HG02623 (cell line): Measurements from ENCODE around the gene FEM1B.

Source experiments
- ATAC-seq: cut with Tn5 transposase; IDR thresholded peaks from one replicate; pipeline ENCODE4 v1.9.1; 2021; ENCODE audit warnings: moderate library complexity; ENCODE audit not compliant: unreplicated experiment

The FEM1B gene

DNA sequence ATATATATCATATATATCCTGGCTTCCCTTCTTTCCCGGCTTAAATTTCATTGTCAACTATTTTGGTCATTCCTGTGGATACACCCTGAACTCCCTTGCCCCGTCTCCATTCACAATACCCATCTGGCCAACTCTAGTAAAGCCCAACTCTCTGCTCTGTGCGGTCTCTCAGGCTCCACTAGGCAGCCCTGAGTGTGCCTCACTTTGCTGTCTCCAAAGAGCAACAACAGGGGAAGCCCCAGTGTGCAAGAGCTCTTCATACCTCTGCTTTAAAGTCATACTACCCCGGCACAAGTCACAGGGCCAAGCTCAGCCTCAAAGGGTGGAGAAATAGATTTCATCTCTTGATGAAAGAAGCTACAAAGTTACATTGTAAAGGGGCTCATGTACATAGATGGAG, 18.9 kb upstream of the FEM1B start:
- no peak for ATAC-seq

DNA sequence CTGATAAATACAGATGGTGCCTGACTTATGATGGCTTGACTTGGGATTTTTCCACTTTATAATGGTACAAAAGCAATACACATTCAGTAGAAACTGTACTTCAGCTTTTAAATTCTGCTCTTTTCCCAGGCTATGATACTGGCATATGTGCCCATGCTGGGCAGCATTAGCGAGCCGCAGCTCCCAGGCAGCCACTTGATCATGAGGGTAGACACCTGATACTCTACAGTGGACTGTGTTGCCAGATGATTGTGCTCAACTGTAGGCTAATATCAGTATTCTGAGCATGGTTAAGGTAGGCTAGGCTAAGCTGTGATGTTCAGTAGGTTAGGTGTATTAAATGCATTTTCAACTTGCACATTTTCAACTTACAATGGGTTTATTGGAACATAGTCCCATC, 17.7 kb upstream of the FEM1B start:
- ATAC-seq = no peak

DNA sequence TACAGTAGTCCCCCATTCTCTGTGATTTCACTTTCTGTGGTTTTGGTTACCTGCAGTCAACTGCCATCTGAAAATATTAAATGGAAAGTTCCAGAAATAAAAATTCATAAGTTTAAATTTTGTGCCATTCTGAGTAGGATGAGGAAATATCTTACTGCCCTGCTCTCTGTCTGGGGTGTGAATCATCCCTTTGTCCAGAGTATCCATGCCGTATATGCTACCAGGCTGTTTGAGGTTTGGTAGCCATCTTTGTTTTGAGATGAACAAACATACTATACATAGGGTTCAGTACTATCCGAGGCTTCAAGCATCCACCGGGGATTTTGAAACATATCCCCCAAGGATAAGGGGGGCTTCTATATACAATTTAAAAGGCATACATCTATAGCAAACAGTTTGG, 16.3 kb upstream of the FEM1B start:
- no peak for ATAC-seq

DNA sequence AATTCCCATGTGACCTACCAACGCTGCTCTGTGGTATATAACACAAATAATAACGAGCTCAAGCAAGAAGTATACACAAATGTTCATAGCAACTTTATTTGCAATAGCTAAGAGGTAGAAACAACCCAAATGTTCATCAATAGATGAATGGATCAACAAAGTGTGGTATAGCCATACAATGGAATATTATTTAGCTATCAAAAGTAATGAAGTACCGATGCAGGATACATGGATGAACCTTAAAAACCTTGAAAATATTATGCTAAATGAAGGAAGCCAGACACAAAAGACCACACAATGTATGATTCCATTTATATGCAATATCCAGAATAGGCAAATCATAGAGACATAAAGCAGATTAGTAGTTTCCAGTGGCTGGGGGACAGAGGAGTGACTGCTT, 15.6 kb upstream of the FEM1B start:
- no peak for ATAC-seq

DNA sequence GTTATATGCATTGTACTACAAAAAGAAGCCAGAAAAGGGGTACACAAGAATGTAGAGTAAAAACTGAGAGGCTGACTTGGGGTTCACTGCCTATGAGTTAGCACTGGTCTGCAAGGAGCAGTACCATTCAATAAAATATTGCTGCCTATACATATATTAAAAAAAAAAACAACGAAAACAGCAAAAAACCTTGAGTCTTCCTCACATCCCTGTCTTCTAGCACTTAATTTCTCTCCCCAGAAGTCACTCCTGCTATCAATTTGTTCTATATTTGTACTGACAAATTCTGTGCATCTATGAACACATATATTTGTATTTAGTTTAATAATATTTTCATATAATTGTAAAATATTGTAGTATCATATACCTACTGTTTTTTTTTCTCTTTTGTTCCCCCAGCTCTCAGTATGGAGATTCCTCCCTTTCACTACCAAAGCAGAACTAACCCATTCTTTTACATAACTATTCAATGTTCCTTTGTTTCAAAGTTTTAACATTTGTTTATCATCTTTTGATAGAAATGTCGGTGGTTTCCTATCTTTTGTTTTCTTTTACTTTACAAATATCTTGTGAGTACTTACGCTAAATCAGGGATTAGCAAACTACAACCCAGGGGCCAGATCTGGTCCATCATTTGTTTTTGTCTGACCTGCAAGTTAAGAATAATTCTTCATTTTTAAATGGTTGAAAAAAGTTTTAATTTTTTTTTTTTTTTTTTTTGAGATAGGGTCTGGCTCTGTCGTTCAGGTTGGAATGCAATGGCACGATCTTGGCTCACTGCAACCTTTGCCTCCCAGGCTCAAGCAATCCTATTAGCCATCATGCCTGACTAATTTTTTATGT, 14.8 kb upstream of the FEM1B start:
- ATAC-seq = no peak

DNA sequence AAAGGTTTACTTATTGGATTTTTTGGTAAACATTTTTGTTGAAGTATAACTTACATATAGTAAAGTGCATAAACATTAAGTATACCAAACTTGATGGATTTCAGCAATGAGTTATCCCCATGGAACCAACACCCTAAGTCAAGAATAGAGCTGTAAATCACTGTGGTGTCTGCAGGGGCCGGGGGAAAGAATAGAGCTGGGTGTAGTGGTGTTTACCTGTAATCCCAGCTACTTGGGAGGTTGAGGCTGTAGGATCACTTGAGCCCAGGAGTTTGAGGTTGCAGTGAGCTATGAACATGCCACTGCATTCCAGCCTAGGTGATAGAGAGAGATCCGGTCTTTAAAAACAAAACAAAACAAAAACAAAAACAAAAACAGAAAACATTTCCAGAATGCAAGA, 13.3 kb upstream of the FEM1B start:
- ATAC-seq = no peak

DNA sequence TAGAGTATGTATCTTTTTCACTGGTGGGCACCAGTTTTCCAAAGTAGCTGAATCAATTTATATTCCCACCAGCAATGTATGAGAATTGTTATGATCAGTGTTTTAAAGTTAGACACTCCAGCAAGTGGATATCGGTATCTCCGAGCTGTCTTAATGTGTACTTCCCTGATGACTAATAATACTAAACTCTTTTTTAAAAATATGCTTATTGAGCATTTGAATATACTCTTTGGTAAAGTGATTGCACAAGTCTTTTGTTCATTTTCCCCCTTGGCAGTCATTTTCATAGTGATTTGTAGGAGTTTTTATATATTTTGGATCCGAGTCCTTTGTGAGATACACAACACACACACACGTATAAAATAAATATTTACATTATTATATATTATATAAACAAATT, 12.5 kb upstream of the FEM1B start:
- no peak for ATAC-seq

DNA sequence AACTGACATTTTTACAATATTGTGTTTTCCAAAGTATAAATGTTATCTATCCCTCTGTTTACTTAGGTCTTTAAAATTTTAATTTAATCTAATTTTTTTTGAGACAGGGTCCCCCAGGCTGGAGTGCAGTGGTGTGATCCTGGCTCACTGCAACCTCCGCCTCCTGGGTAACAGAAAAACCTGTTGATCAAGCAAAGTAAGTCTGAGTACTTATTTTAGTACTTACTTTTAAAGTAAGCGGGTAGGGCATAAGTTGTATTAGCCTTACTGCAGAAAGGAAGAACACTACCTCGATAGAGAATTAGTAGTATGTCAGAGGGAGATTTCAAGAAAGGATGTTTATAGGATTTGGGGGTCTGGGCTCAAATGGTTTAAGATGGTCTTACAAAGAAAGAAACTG, 11.9 kb upstream of the FEM1B start:
- ATAC-seq = no peak

DNA sequence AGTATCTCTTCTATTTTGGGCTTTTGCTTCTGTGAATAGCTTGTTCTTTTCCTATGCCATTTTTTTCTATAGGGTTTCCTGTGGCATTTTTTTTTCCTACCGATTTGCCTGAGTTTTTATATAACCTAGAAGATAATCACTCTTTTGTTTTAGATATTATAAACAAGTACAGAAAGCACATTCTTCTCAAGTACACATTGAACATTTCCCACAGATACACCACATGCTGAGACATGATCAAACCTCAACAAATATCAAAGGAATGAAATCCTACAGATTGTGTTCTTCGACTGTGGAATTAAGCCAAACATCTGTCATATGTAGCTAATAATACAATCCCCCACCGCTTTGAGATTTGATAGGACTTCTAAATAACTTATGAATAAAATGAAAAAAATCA, 9.1 kb upstream of the FEM1B start:
- ATAC-seq = no peak

DNA sequence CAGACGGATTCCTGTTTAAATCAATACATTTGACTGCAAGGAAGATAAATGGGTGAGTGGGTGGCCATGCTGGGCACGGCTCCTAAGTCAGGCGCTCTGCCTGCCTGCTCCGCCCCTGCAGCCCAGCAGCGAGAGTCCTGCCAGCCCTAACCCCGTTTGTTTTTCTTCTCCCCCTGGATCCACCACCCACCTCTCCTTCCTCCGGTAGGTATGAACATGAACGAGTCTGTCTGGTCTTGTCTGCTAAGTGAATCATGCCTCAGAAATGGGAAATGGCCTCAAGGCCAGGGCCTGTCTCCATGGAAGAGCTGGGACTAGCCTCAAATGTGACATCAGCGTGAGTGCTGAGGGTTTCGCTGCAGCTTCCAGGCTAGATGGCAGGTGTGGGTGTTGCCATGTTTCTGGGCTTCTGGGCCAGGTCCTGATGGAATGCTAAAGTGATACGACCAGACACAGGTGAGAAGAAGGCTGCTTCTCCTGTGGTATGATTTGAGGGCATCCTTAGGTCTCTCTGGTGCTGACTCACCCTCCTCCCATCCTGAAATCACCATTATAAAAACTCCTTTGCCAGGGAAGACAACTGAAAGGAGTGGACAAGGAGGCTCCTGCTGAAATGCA, 5.6 kb upstream of the FEM1B start:
- no peak for ATAC-seq

DNA sequence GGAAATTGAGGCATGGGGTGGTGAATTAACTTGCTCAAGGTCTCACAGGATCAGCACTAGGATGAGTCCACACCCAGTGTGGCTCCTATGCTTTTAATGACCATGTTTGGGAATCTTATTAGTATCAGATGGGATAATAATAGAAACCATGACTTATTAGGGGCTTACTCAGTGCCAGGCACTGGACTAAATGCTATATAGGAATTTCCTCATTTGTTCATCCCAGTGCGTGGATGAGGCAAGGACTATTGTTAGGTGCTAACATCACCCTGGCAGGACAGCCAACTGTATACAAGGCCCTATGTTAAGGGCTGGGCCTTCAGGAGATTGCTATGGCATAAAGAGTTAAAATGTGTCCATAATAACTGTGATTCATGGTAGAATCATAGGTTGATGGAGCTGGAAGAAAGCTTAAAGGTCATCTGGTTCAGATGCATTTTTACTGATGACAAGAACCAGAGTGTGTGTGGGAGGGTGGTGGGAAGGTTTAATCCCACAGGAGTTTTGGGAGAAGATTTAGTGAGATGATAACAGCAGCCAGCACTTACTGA, 4.7 kb upstream of the FEM1B start:
- ATAC-seq = no peak

DNA sequence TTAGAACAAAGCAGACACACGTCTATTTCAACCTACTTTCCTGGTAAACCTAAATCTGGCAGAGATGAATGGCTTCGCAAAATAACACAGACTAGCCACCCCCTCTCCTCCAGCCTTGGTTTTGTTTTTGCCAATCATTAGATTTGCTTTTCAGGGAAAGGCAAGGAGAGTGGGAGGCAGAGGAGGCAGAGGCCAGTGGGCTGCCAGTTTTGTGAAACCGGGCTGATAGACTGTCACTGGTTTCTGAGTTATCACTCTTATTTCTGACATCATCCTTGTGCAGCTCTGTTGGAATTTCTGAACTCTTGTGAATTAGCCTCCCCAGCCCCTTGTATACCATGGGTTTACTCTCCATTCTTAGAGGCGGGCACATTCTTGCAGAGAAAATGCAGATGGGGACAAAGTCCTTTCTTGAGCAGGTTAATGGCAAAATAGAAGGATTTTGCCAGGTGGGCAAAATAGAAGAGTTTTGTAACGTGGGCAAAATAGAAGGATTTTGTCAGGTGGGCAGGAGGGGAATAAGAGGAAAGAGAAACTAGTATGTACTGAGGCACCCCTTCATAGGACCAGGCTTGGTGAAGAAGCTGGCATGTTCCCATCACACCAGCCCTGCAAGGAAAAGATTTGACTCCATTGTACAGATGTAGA, 3.2 kb upstream of the FEM1B start:
- no peak for ATAC-seq

DNA sequence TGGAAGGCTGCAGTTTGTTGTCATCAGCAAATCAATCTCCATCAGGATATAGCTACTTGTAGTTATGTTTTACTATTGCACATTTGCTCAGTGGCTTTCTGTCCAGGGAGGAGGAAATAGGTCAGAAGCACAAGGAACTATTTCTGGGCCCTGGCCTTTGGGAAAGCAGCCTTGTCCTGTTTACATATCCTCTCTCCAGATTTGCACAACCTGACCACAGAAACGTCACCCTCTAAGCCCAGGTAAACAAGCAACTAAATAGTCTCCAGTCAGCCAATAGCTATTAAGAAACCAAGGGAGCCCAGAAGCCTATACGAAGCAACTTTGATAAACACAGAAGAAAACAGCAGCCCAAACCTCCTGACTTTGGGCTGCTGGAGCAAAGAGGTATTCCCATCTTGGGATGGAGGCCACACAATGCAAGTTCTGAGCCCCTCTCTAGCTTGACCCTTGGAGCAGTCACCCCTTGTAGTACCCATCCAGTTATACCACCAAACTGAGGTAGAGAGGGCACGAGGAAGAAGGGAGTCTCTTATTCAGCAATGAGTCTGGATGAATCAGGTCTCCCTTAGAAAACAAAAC, 2.3 kb upstream of the FEM1B start:
- ATAC-seq = no peak

DNA sequence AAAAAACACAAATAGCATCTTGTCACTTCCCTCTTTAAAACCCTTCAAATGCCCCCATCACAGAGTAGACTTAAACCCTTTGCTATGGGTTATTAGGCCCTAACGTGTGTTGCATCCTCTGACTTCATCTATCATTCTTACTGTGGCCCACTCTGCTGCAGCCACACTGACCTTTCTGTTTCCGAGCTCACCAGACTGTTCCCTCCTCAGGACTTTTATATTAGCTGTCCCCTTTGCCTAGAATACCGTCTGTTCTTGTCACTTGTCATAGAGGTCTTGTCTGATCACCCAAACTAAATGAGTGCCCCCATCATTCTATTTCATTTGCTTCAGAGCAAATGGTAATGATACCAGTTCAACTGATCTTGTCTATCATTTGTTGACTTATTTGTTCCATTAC, 877 bp upstream of the FEM1B start:
- no peak for ATAC-seq

DNA sequence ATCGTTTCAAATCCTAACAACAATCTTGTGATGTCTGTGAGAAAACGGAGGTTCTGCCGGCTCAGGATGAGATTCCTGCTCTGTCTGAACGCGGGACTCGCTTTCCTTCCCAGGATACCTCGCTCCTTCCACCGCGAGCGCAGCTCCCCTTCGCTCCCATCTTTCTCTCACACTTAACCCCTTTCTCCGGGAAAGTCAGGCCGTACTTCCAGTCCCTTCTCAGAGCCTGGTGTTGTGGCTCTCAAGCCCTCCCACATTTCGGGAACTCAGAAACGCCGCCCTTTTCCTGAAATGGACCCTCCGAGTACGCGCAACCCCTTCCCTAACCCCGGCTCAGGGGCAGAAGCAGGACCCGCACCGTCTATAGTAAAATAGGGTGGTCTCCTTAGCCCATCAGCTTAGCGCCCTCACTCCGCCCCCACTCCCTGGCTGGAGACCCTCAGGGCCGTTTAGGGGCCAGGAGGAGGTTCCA, 378 bp upstream of the FEM1B start:
- peak; percentile 2 for ATAC-seq

DNA sequence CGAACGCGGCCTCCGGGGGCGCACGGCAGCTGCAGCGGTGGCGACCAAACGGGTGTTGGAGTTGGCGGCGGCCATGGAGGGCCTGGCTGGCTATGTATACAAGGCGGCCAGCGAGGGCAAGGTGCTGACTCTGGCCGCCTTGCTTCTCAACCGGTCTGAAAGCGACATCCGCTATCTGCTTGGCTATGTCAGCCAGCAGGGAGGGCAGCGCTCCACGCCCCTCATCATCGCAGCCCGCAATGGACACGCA, 725 bp downstream of the FEM1B start:
- ATAC-seq = no peak

DNA sequence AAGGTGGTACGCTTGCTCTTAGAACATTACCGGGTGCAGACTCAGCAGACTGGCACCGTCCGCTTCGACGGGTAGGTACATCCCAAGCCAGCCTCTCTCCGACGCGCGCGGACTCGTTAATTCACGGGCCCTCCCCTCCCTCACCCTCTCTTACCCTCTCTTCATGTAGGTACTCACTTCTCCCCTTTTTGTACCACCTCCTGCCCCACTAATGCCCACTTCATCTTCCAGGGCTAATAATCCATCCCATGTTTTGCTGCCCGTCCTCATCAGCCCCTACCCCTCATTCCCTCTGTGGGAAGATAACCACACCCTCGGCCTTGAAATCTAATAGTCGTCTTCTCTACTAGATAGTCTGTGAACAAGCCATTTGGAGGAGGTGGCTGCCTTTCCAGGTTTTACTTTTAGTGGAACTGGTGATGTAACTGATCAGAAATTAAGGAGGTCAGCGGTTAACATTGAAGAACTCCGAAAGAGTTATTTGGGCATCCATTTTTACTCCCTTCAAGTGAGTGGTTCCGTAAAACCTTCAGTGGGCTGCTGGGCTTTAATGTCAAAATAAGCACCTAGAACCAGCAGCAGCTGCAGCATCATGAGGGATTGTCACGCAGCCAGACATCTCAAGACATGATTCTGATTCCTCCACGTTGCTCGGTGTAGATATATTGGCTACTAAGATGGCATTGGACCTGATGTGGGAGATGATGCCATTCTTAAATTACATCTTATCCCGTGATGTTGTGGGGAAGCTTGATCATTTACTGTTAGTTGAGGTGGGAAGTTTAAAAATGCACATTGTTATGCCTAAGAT, 1.3 kb downstream of the FEM1B start:
- no peak for ATAC-seq

DNA sequence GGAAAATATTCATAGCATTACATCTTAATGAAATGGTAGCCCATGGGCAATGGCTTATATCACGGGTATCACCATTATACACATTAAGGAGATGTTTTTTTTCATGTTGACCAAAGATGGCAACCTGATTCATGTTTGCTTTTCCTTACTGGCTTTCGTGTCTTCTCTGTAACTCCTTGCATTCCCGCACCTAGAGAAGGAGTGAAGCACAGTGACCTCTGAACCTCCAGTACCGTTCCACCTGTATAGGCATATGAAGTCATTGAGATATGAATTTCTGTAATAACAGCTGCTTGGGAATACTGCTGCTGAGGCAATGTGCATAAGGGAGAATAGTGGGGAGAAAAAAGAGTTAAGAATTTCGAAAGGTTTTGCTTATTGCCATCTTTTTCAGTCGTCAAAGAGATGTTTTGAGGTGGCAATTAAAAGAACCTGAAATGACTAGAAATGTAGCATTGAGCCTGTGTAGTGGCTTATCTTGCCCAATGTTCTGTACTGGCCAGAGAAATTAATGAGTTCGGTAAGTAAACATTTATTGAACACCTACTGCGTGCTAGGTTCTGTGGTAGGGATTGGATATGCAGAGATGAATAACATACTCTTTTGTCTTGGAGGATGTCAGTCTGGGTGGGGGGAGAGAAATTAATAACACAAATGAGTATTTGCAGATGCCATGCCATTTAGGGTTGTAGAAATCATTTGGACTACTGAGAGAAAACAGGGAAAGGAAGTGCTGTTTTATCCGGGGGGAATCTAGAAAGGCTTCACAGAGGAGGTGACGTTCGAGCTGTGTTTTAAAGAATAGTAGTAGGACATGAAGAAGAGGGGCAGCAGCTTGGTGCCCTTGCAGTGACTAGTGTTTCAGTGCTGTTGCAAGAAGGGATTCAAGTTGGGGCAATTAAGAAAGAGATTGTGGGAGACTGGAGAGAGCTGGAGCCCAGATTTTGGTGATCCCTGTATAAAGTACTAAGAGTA, 2.5 kb downstream of the FEM1B start:
- ATAC-seq = no peak

DNA sequence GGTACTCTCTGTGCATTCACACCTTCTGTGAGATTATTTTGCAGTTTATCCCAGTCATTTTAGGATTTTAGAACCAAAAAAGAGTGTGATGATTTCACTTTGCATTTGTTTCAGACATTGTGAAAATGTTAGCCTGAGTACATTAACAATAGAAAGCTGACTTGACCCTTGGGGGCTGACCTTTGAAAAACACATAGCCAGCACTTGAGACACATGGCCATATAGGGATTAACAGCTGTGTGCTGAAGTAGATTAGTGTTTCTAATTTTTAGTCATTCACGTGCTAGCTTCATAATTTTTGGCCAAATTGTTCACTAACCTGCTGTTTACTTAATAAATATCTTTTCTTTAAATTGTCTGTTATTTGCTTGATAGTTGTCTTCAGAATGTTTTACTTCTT, 3.5 kb downstream of the FEM1B start:
- no peak for ATAC-seq

DNA sequence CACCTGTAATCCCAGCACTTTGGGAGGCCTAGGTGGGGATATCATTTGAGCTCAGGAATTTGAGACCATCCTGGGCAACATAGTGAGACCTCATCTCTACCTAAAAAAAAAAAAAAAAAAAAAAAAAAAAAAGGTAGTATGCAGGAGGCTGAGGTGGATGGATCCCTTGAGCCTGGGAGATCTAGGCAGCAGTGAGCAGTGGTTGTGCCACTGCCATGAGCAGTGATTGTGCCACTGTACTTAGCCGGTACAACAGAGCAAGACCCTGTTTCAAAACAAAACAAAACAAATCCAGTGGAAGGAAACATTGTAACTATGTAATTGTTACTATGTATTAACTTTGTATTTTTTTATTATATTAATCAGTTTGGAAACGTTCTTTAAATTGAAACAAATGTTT, 5.9 kb downstream of the FEM1B start:
- no peak for ATAC-seq
